Osteoblast (primary cell): ENCODE data around the gene FBLN1. TPM values are rescaled to one million over a fixed set of nuclear protein-coding genes. Genes with fewer than 3 reads are reported as not detected.

Experiments
- DNase-seq: peaks from one replicate; pipeline ENCODE4 v3.0.0; 2011; ENCODE audit warnings: low spot score, mixed read lengths; ENCODE audit not compliant: insufficient read length; ENCODE audit errors: missing footprints
- H2AFZ ChIP-seq: 2 replicates; pipeline ENCODE4 v1.6.0; 2011; ENCODE audit warnings: mild to moderate bottlenecking, low read length
- H3K27ac ChIP-seq: 2 replicates; pipeline ENCODE4 v1.5.1; 2011; ENCODE audit warnings: mild to moderate bottlenecking, low read depth, low read length, moderate library complexity
- H3K27me3 ChIP-seq: 2 replicates; pipeline ENCODE4 v1.6.0; 2012; ENCODE audit warnings: mild to moderate bottlenecking, control low read depth, inconsistent platforms, low read length, moderate library complexity; ENCODE audit not compliant: insufficient read depth
- H3K36me3 ChIP-seq: 2 replicates; pipeline ENCODE4 v1.5.1; 2011; ENCODE audit warnings: mild to moderate bottlenecking, low read length, control low read depth, moderate library complexity; ENCODE audit not compliant: insufficient read depth
- H3K4me1 ChIP-seq: 2 replicates; pipeline ENCODE4 v1.5.1; 2011; ENCODE audit warnings: mild to moderate bottlenecking, low read length, control low read depth, moderate library complexity; ENCODE audit not compliant: insufficient read depth
- H3K4me2 ChIP-seq: 2 replicates; pipeline ENCODE4 v1.6.0; 2011; ENCODE audit warnings: mild to moderate bottlenecking, low read length; ENCODE audit not compliant: insufficient read depth
- H3K4me3 ChIP-seq: fragments of 200-600 bp; sonication (generic); 3 replicates; pipeline ENCODE4 v1.5.1; 2012; ENCODE audit warnings: mild to moderate bottlenecking, low read length, inconsistent platforms; ENCODE audit not compliant: insufficient read depth
- H3K79me2 ChIP-seq: 2 replicates; pipeline ENCODE4 v1.6.0; 2012; ENCODE audit warnings: mild to moderate bottlenecking, low read length, control low read depth, inconsistent platforms; ENCODE audit not compliant: insufficient read depth
- H3K9me3 ChIP-seq: 2 replicates; pipeline ENCODE4 v1.5.1; 2011; ENCODE audit warnings: low read depth, low read length, control low read depth
- H4K20me1 ChIP-seq: 2 replicates; pipeline ENCODE4 v1.6.0; 2012; ENCODE audit warnings: mild to moderate bottlenecking, low read length, control low read depth; ENCODE audit not compliant: insufficient read depth
- CTCF ChIP-seq: IDR thresholded peaks from 2 replicates; pipeline ENCODE4 v1.5.1; 2011; ENCODE audit warnings: mild to moderate bottlenecking, low read depth, low read length, moderate library complexity; ENCODE audit errors: extremely low read depth
- total RNA-seq: library from RNA; depleted of rRNA; stranded (reverse); fragments of >200 nt; gene quantifications from 2 replicates; pipeline ENCODE4 v1.2.3, GENCODE V29; 2012

The FBLN1 gene
- total RNA-seq, 1 donor, result 88.3 TPM

- DNase-seq, result peak; percentile 96
- H3K4me3 ChIP-seq, result peak overlapping the region; percentile 14
- H3K4me2 ChIP-seq, result peak overlapping the region; percentile 24
- no peaks in the 10 kb centered on the region for H3K79me2 ChIP-seq
- no peaks in the 10 kb centered on the region for H3K9me3 ChIP-seq
- H3K36me3 ChIP-seq, result no peaks in the 10 kb centered on the region
- H3K27me3 ChIP-seq, result no peaks in the 10 kb centered on the region
- TF ChIP-seq CTCF, result no peak
- H4K20me1 ChIP-seq, result no peaks in the 10 kb centered on the region
- peak overlapping the region; percentile 2 for H3K27ac ChIP-seq
- H2AFZ ChIP-seq, result peak overlapping the region; percentile 58
- H3K4me1 ChIP-seq, result peaks cover 13% of the 10 kb centered on the region
Measured at GRCh38 chr22:45537734-45538181, 35.1 kb downstream of the FBLN1 start.

- peaks cover under 1% of the 10 kb centered on the region for H3K36me3 ChIP-seq
- no peak for TF ChIP-seq CTCF
- H3K4me2 ChIP-seq, result peak overlapping the region; percentile 24
- peak overlapping the region; percentile 14 for H3K4me3 ChIP-seq
- peak overlapping the region; percentile 2 for H3K27ac ChIP-seq
- H3K4me1 ChIP-seq, result peaks cover 13% of the 10 kb centered on the region
- H2AFZ ChIP-seq, result peak overlapping the region; percentile 58
- DNase-seq, result peak; percentile 70
- H3K27me3 ChIP-seq, result no peaks in the 10 kb centered on the region
- no peaks in the 10 kb centered on the region for H3K9me3 ChIP-seq
- no peaks in the 10 kb centered on the region for H4K20me1 ChIP-seq
- no peaks in the 10 kb centered on the region for H3K79me2 ChIP-seq
Measured at GRCh38 chr22:45538281-45538680, 35.6 kb downstream of the FBLN1 start.

GRCh38 chr22:45540122-45540521 lies 37.4 kb downstream of the FBLN1 start:
- H3K4me3 ChIP-seq, result no peak overlapping the region

More at GRCh38 chr22:45540122-45540521, 37.4 kb downstream of the FBLN1 start:
- H3K36me3 ChIP-seq, result peaks cover 7% of the 10 kb centered on the region
- H3K79me2 ChIP-seq, result no peaks in the 10 kb centered on the region
- peaks cover 16% of the 10 kb centered on the region for H3K4me1 ChIP-seq
- DNase-seq, result peak; percentile 10
- H3K27ac ChIP-seq, result no peak overlapping the region
- H3K4me2 ChIP-seq, result no peak overlapping the region
- H3K27me3 ChIP-seq, result no peaks in the 10 kb centered on the region
- no peaks in the 10 kb centered on the region for H4K20me1 ChIP-seq
- no peak overlapping the region for H2AFZ ChIP-seq
- no peaks in the 10 kb centered on the region for H3K9me3 ChIP-seq
- no peak for TF ChIP-seq CTCF
